ENCODE measurements around the gene THYN1. TPM values are rescaled to one million over a fixed set of nuclear protein-coding genes. Genes with fewer than 3 reads are reported as not detected.

Gene THYN1
- total RNA-seq, 4 donors from 2014 or later, result 49.8 to 143 (median 53.6) TPM

GRCh38 chr11:134236834-134237556 lies 16.2 kb downstream of the THYN1 start:
- intact Hi-C loops (cut with DNase I; ENCODE audit: low total_unique reads), result no loop called here
- no peaks in the 10 kb centered on the region for H3K9me3 ChIP-seq
- no peaks in the 10 kb centered on the region for H3K27me3 ChIP-seq
- DNase-seq, result no peak
- no peak overlapping the region for H3K4me3 ChIP-seq
- H3K4me1 ChIP-seq, result no peaks in the 10 kb centered on the region
- TF ChIP-seq CTCF (IDR thresholded peaks at IDR 0.05), result no peak
- TF ChIP-seq POLR2A (IDR thresholded peaks at IDR 0.05), result no peak
- no peaks in the 10 kb centered on the region for H3K36me3 ChIP-seq
- H3K27ac ChIP-seq, result no peak overlapping the region

- H3K4me3 ChIP-seq, result no peak overlapping the region
- no peaks in the 10 kb centered on the region for H3K4me1 ChIP-seq
- intact Hi-C loops (cut with DNase I; ENCODE audit: low total_unique reads), result no loop called here
- no peak for DNase-seq
- H3K36me3 ChIP-seq, result no peaks in the 10 kb centered on the region
- no peak overlapping the region for H3K27ac ChIP-seq
- no peaks in the 10 kb centered on the region for H3K9me3 ChIP-seq
- TF ChIP-seq POLR2A (IDR thresholded peaks at IDR 0.05) (no peak), CTCF (IDR thresholded peaks at IDR 0.05) (no peak)
- no peaks in the 10 kb centered on the region for H3K27me3 ChIP-seq
These were observed 17.8 kb downstream of the THYN1 start for GRCh38 chr11:134235399-134235798.

GRCh38 chr11:134233729-134234179 lies 19.4 kb downstream of the THYN1 start:
- Histone ChIP-seq H3K9me3 (no peaks in the 10 kb centered on the region), H3K4me3 (no peak overlapping the region), H3K27me3 (no peaks in the 10 kb centered on the region), H3K4me1 (no peaks in the 10 kb centered on the region), H3K36me3 (no peaks in the 10 kb centered on the region), H3K27ac (no peak overlapping the region)
- TF ChIP-seq CTCF (IDR thresholded peaks at IDR 0.05) (no peak), POLR2A (IDR thresholded peaks at IDR 0.05) (no peak)
- intact Hi-C loops (cut with DNase I; ENCODE audit: low total_unique reads), result no loop called here
- no peak for DNase-seq

GRCh38 chr11:134231958-134232659 lies 21.0 kb downstream of the THYN1 start:
- Histone ChIP-seq H3K4me3 (no peak overlapping the region), H3K36me3 (no peaks in the 10 kb centered on the region), H3K27ac (no peak overlapping the region), H3K27me3 (no peaks in the 10 kb centered on the region), H3K4me1 (no peaks in the 10 kb centered on the region), H3K9me3 (no peaks in the 10 kb centered on the region)
- intact Hi-C loops (cut with DNase I; ENCODE audit: low total_unique reads), result no loop called here
- TF ChIP-seq CTCF (IDR thresholded peaks at IDR 0.05) (no peak), POLR2A (IDR thresholded peaks at IDR 0.05) (no peak)
- DNase-seq, result no peak

GRCh38 chr11:134230339-134230738 lies 22.8 kb downstream of the THYN1 start:
- TF ChIP-seq CTCF (IDR thresholded peaks at IDR 0.05) (no peak), POLR2A (IDR thresholded peaks at IDR 0.05) (no peak)
- H3K4me3 ChIP-seq, result no peak overlapping the region
- H3K4me1 ChIP-seq, result peaks cover 0 to 9% of the 10 kb centered on the region in 2 donors
- intact Hi-C loops (cut with DNase I; ENCODE audit: low total_unique reads), result no loop called here
- no peaks in the 10 kb centered on the region for H3K27me3 ChIP-seq
- no peaks in the 10 kb centered on the region for H3K9me3 ChIP-seq
- no peak for DNase-seq
- H3K36me3 ChIP-seq, result no peaks in the 10 kb centered on the region
- no peak overlapping the region for H3K27ac ChIP-seq

Measured in uterus (tissue), 4 donors.